GM19324 (cell line): ENCODE data around the gene SORCS2.

Experiments used
- ATAC-seq: cut with Tn5 transposase; IDR thresholded peaks from one replicate; pipeline ENCODE4 v1.9.1; 2021; ENCODE audit warnings: mild to moderate bottlenecking, moderate library complexity; ENCODE audit not compliant: unreplicated experiment, low FRiP score

SORCS2 gene

GRCh38 chr4:7239844-7240243, 47.5 kb downstream of the SORCS2 start:
- no peak for ATAC-seq

GRCh38 chr4:7240306-7240705, 48.0 kb downstream of the SORCS2 start:
- ATAC-seq = no peak

DNA sequence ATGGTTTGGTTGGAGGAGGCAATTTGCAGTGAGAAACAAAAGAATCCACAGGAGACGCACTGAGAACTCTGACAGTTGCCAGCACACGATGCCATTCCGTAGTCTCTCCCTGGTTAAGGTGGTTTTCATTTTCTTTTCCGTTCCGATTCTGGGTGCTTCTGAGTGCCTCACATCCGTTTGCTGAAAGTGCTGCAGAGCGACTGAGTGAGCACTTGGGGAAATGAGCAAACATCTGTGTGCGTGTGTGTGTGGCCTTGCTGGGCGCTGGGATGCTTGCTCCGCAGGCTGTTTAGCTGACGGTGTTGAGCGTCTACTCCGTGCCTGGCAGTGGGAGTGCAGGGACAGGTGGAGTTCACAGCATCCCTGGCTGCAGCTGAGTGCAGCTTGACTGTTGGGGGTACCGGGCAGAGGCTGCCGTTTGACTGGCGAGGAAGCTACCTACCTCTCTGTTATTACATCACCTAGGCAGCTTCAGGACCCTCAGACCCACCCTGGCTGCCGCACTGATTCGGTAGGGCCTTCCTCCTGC, 49.3 kb downstream of the SORCS2 start:
- ATAC-seq = no peak

- ATAC-seq = no peak
Observed at GRCh38 chr4:7242766-7243165, 50.4 kb downstream of the SORCS2 start.

- ATAC-seq = no peak
Observed at GRCh38 chr4:7243609-7244330, 51.4 kb downstream of the SORCS2 start.

GRCh38 chr4:7244331-7244665, 52.0 kb downstream of the SORCS2 start:
- no peak for ATAC-seq

- no peak for ATAC-seq
Observed at GRCh38 chr4:7244751-7245320, 52.5 kb downstream of the SORCS2 start.

DNA sequence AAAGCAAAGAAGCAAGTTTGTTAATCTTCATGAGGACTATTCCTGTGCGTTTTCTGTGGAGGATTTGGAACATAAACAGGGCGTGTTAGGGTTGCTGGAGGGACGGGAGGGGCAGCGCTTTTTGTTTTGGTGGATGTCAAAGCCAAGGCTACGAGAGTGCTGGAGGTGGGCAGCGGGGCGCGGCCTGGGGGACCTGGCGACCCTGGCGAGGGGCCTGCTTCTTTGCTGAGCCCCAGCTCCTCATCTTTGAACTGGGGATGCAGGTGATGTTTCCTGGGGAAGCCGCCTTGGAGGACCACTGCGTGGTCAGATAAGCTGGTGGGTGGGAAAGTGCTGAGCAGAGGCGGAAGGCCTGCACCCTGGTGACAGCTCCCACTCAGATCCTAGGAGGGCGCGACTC, 55.2 kb downstream of the SORCS2 start:
- no peak for ATAC-seq

DNA sequence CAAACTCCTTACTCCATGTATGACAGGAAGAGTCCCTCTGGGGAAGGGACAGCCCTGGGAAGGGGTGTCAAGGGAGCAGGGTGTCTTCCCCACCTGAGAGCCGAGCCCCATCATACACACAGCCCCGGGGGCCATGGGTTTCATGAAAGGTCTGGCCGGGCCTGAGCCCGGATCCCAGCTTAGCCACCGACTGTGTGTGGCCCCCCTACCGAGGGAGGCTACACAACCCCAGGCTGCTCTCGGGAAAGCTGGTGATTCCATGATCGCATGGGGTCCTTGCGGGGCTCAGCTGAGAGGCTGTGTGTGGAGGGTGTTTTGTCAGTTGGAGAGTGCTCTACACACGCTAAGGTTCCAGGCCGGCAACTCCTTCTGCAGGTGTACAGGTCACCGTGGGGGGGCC, 55.6 kb downstream of the SORCS2 start:
- no peak for ATAC-seq

- ATAC-seq = no peak
Observed at GRCh38 chr4:7248857-7249256, 56.5 kb downstream of the SORCS2 start.

GRCh38 chr4:7251321-7251720, 59.0 kb downstream of the SORCS2 start:
- ATAC-seq = no peak

GRCh38 chr4:7252051-7252450, 59.7 kb downstream of the SORCS2 start:
- ATAC-seq = no peak

- no peak for ATAC-seq
Observed at GRCh38 chr4:7252510-7253340, 60.4 kb downstream of the SORCS2 start.

DNA sequence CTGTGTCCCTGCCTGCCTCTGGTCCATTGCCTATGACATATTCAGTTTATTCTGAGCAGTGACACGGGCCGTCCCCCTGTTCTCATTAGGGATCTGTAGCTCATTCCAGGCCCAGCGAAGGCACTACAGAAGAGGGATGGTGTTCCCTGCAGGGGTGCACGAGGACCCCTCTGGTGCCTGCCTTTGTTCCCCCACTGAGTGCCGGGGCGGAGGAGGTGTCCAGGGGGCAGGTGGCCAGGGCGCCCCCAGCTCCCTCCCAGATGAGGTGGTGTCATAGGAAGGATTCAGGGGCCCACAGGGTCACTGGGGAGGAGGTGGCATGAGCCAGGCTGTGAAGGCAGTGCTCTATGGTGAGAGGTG, 61.0 kb downstream of the SORCS2 start:
- no peak for ATAC-seq

DNA sequence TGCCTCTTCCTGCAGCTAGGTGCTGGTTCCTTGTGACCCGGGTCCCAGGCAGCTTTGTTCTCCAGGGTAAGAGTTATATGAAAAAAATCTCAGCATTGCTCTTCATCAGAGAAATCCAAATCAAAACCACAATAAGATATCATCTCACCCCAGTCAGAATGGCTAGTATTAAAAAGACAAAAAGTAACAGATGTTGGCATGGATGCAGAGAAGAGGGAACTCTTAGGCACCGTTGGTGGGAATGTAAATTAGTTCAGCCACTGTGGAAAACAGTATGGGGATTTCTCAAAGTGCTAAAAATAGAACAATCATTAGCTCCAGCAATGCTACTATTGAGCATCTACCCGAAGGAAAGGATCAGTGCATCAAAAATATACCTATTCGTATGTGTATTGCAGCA, 61.5 kb downstream of the SORCS2 start:
- ATAC-seq = no peak

GRCh38 chr4:7254736-7255487, 62.6 kb downstream of the SORCS2 start:
- ATAC-seq = no peak

- ATAC-seq = no peak
Observed at GRCh38 chr4:7255488-7255881, 63.1 kb downstream of the SORCS2 start.

DNA sequence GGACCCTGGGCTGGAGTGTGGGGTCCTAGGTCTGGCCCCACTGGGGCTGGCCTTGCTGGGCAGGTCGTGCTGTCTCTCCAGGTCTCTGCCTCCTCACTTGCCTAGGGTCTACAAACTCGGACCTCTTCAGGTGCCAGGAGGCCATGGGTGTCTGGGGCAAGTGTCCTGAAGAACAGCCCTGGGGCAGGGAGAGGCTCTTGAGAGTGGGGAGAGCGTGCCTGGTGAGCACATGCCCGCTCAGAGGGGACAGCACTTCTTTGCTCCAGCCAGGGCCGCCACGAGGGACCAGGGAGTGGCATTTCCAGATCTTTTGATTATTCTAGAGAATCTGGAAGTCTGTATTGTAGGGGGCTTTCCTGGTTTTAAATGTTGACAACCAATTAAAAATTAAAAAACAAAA, 63.7 kb downstream of the SORCS2 start:
- no peak for ATAC-seq

DNA sequence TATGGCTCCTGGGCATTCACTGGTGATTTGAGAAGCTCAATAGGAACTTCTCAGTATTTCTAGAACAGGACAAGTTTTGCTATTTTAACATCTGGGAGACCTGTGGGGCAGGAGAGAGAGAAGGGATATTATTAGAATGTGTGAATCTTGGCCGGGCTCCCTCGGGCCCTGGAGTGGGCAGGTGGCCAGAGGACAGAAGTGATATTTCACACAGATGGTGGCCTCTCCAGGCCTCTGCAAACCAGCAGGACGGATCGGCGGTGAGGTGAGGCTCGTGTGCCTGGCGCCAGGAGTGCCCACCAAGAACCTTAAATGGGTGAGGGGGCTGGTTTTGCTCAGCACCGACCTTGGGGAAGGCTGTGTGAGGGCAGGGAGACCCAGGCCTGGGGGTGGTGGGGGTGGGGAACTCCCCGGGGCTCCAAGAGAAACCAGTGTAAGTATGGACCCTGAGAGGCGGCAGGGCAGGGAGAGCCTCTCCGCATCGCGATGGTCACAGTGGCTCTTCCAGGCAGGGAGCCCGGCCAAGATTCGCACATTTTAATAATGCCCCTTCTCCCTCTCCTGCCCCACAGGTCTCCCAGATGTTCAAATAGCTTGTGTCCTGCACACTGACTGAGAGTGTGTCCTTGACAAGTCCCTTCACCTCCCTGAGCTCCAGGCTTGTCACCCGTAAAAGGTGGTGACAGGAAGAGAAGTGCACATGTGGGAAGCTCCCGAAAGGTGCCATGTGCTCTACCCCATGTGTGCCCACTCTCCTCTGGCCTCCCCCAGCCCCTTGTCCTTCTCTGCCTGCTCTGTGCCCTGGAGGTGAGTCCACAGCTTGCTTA, 64.9 kb downstream of the SORCS2 start:
- ATAC-seq = no peak

DNA sequence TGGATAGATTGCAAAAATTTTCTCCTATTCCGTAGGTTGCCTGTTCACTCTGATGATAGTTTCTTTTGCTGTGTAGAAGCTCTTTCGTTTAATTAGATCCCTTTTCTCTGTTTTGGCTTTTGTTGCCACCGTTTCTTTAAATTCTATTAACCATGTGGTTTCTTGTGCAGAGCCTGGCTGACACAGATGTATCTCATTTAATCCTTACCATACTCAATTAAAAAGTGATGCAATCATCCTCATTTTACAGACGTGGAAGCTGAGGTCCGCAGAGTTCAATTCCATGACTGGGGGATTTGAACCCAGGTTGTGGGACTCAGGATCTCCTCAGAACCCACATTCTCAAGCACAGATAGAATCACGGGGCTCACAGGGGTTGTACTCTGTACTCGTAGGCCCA, 66.7 kb downstream of the SORCS2 start:
- ATAC-seq = no peak
